Measurements from ENCODE around the gene LRRC51. TPM values are rescaled to one million over a fixed set of nuclear protein-coding genes. Genes with fewer than 3 reads are reported as not detected.
A peak's percentile ranks its signal among the peaks of the same experiment; 100 is the strongest.

LRRC51 gene
- polyA plus RNA-seq, 1 donor: 10.9 TPM

- DNase-seq: peak in 1 of 2 donors; percentile 54
Observed at GRCh38 chr11:72042064-72042745, 38.4 kb upstream of the LRRC51 start.

DNA sequence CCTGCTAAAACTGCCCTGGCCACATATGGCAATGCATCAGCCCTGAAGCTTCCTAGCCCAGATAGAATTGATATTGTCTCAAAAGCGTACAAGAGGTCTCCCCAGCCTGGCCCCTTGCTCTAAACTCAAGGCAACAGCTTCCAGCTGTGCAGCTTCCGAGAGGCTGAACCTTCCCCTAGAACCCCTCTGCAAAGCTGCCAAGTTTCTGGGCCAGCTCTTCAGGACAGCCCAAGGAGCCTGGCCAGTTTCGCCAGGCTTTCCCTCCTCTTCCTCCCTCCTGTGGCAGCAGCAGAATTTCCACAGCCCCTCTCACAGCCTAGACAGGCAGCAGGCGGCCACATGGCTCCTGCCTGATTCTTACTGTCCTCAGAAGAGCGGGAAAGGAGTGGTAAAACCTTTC lies 34.8 kb upstream of the LRRC51 start:
- WGBS (ENCODE audit: insufficient coverage, low lambda C conversion rate): no CpG with 5 or more reads among the region's 5 CpGs
- no peaks in the 10 kb centered on the region for H3K9me3 ChIP-seq (ENCODE audit: control insufficient read depth, low read depth, low read length)
- peaks cover 18% of the 10 kb centered on the region for H3K4me1 ChIP-seq (ENCODE audit: control insufficient read depth, insufficient read depth, low read length)
- no peaks in the 10 kb centered on the region for H3K27me3 ChIP-seq (ENCODE audit: control insufficient read depth, insufficient read depth, low read length)
- H3K27ac ChIP-seq (ENCODE audit: low read length): no peak overlapping the region
- no peaks in the 10 kb centered on the region for H3K36me3 ChIP-seq (ENCODE audit: control insufficient read depth, insufficient read depth, low read length)
- no peak overlapping the region for H3K4me3 ChIP-seq (ENCODE audit: low read length)
- no peak for DNase-seq

More at GRCh38 chr11:72042064-72042745, 38.4 kb upstream of the LRRC51 start:
- Histone ChIP-seq H3K27ac (ENCODE audit: low read length) (peak overlapping the region; percentile 99), H3K27me3 (ENCODE audit: control insufficient read depth, insufficient read depth, low read length) (no peaks in the 10 kb centered on the region), H3K36me3 (ENCODE audit: control insufficient read depth, insufficient read depth, low read length) (no peaks in the 10 kb centered on the region), H3K4me3 (ENCODE audit: low read length) (peak overlapping the region; percentile 71), H3K9me3 (ENCODE audit: control insufficient read depth, low read depth, low read length) (no peaks in the 10 kb centered on the region), H3K4me1 (ENCODE audit: control insufficient read depth, insufficient read depth, low read length) (peaks cover 32% of the 10 kb centered on the region)
- WGBS (ENCODE audit: insufficient coverage, low lambda C conversion rate): 25% methylated on average over 2 of the region's 5 CpGs

DNA sequence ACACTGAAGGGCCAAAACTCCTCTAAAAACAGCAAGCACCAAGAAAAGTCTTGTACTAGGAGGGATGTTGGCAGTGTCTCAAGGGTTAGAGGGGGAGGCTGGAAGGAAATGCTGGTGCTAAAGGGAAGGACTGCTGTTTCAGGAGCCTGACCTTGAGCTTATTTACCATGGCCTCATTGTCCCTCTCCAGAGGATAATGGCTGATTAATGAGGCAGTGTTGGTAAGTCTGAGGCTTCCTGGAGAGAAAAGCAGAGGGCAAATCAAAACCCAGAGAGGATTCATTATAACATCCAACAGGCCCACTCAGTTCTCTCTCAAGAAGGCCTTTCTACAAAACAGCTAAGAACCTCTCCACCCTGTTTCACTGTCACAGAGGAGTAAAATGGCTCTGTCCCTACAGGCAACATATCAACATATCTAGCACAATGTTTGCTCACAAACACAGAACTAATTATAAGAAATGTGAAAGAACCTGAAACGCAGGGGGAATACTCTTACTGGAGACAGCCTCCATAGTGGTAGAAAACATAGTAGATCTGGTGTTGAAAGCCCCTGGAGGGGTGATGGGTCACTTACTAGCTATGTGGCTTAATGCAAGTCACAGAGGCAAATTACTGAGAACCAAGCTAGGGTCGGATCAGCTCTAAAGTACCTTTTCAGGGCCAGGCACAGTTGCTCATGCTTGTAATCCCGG lies 31.7 kb upstream of the LRRC51 start:
- peak overlapping the region; percentile 21 for H3K27ac ChIP-seq (ENCODE audit: low read length)
- DNase-seq: peak in 1 of 2 donors; percentile 24
- no peaks in the 10 kb centered on the region for H3K9me3 ChIP-seq (ENCODE audit: control insufficient read depth, low read depth, low read length)
- H3K4me1 ChIP-seq (ENCODE audit: control insufficient read depth, insufficient read depth, low read length): peaks cover 5% of the 10 kb centered on the region
- no peaks in the 10 kb centered on the region for H3K27me3 ChIP-seq (ENCODE audit: control insufficient read depth, insufficient read depth, low read length)
- WGBS (ENCODE audit: insufficient coverage, low lambda C conversion rate): no CpG with 5 or more reads among the region's 3 CpGs
- no peak overlapping the region for H3K4me3 ChIP-seq (ENCODE audit: low read length)
- no peaks in the 10 kb centered on the region for H3K36me3 ChIP-seq (ENCODE audit: control insufficient read depth, insufficient read depth, low read length)

GRCh38 chr11:72058416-72059034 lies 22.1 kb upstream of the LRRC51 start:
- WGBS (ENCODE audit: insufficient coverage, low lambda C conversion rate): 83% methylated on average over 1 of the region's 3 CpGs
- H3K27ac ChIP-seq (ENCODE audit: low read length): no peak overlapping the region
- no peak overlapping the region for H3K4me3 ChIP-seq (ENCODE audit: low read length)
- H3K36me3 ChIP-seq (ENCODE audit: control insufficient read depth, insufficient read depth, low read length): no peaks in the 10 kb centered on the region
- H3K27me3 ChIP-seq (ENCODE audit: control insufficient read depth, insufficient read depth, low read length): no peaks in the 10 kb centered on the region
- no peaks in the 10 kb centered on the region for H3K4me1 ChIP-seq (ENCODE audit: control insufficient read depth, insufficient read depth, low read length)
- H3K9me3 ChIP-seq (ENCODE audit: control insufficient read depth, low read depth, low read length): no peaks in the 10 kb centered on the region
- DNase-seq: no peak

DNA sequence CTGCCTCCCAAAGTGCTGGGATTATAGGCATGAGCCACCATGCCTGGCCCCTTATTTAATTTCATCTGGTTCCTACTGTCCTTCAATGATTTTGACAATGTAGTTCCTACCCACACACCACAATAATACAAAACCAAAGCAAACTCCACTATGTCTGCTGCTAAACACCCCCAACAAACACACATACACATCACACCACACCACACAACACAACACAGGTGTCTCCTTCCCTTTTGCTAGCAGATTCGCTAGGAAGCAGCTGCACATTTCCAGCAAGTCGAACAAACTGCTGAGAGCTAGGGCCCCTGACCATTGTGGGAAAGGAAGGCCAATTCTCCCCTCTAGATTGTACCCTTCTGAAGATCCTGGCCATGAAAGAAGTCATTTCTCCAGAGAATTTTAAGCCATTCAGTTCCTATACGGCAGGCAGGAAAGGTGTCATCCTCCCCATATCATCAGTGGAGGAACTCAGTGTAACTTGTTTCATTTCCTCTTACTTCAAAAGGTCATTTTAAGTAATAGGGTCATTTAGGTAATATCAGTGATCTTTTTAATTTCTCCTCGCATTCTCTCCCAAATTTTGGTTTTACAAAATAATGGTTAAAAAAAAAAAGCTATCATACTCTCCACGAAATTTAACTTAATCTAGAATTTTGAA lies 18.8 kb upstream of the LRRC51 start:
- Histone ChIP-seq H3K36me3 (ENCODE audit: control insufficient read depth, insufficient read depth, low read length) (peaks cover 2% of the 10 kb centered on the region), H3K9me3 (ENCODE audit: control insufficient read depth, low read depth, low read length) (no peaks in the 10 kb centered on the region), H3K27me3 (ENCODE audit: control insufficient read depth, insufficient read depth, low read length) (no peaks in the 10 kb centered on the region), H3K27ac (ENCODE audit: low read length) (no peak overlapping the region), H3K4me3 (ENCODE audit: low read length) (no peak overlapping the region), H3K4me1 (ENCODE audit: control insufficient read depth, insufficient read depth, low read length) (no peaks in the 10 kb centered on the region)
- WGBS (ENCODE audit: insufficient coverage, low lambda C conversion rate): 96% methylated on average over 3 of the region's 5 CpGs
- no peak for DNase-seq

GRCh38 chr11:72066855-72067254 lies 13.8 kb upstream of the LRRC51 start:
- H3K4me1 ChIP-seq (ENCODE audit: control insufficient read depth, insufficient read depth, low read length): peaks cover 6% of the 10 kb centered on the region
- no peak for DNase-seq
- H3K27me3 ChIP-seq (ENCODE audit: control insufficient read depth, insufficient read depth, low read length): no peaks in the 10 kb centered on the region
- peaks cover 8% of the 10 kb centered on the region for H3K36me3 ChIP-seq (ENCODE audit: control insufficient read depth, insufficient read depth, low read length)
- no peak overlapping the region for H3K4me3 ChIP-seq (ENCODE audit: low read length)
- no peak overlapping the region for H3K27ac ChIP-seq (ENCODE audit: low read length)
- H3K9me3 ChIP-seq (ENCODE audit: control insufficient read depth, low read depth, low read length): no peaks in the 10 kb centered on the region

- peaks cover 10% of the 10 kb centered on the region for H3K4me1 ChIP-seq (ENCODE audit: control insufficient read depth, insufficient read depth, low read length)
- H3K27ac ChIP-seq (ENCODE audit: low read length): no peak overlapping the region
- DNase-seq: no peak
- no peaks in the 10 kb centered on the region for H3K9me3 ChIP-seq (ENCODE audit: control insufficient read depth, low read depth, low read length)
- H3K27me3 ChIP-seq (ENCODE audit: control insufficient read depth, insufficient read depth, low read length): no peaks in the 10 kb centered on the region
- H3K4me3 ChIP-seq (ENCODE audit: low read length): no peak overlapping the region
- H3K36me3 ChIP-seq (ENCODE audit: control insufficient read depth, insufficient read depth, low read length): peaks cover 8% of the 10 kb centered on the region
Observed at GRCh38 chr11:72067266-72067665, 13.4 kb upstream of the LRRC51 start.

DNA sequence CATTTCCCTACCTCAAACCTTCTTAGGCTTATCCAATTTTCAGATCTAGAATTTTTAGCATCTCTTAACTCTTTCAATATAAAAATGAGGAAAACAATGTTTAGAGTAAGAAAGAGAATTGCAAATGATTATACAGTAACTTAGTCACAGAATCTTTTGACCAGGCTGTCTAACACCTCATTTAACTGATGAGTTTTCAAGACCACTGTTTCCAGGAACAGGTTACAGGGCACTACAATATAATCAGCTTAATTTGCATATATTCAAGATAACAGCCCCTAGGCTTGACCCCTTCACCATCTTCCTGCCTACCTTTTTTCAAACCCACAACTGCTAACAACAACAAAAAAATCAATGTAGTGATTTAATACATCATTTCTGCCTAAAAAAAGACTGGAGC lies 13.0 kb upstream of the LRRC51 start:
- Histone ChIP-seq H3K36me3 (ENCODE audit: control insufficient read depth, insufficient read depth, low read length) (peaks cover 8% of the 10 kb centered on the region), H3K27me3 (ENCODE audit: control insufficient read depth, insufficient read depth, low read length) (no peaks in the 10 kb centered on the region), H3K4me3 (ENCODE audit: low read length) (no peak overlapping the region), H3K27ac (ENCODE audit: low read length) (no peak overlapping the region), H3K9me3 (ENCODE audit: control insufficient read depth, low read depth, low read length) (no peaks in the 10 kb centered on the region), H3K4me1 (ENCODE audit: control insufficient read depth, insufficient read depth, low read length) (peaks cover 10% of the 10 kb centered on the region)
- DNase-seq: no peak

DNA sequence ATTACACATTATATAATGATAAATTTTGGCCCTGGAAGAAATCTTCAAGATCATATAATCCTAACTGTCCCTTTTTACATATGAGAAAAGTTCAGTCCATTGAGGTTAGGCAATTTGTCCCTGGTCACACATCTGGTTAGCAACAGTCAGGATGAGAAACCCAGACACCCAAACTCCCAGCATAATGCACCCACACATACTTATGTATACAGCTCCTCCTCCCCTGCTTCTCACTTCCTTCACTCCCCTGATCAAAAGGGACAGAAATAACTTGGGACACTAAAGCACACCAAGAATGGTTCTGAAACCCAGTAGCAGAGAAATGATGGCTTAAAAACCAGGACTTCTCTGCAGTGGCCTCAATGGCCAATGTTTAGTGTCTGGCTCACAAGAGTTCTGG lies 11.4 kb upstream of the LRRC51 start:
- Histone ChIP-seq H3K4me3 (ENCODE audit: low read length) (no peak overlapping the region), H3K36me3 (ENCODE audit: control insufficient read depth, insufficient read depth, low read length) (peaks cover 8% of the 10 kb centered on the region), H3K27me3 (ENCODE audit: control insufficient read depth, insufficient read depth, low read length) (no peaks in the 10 kb centered on the region), H3K27ac (ENCODE audit: low read length) (peak overlapping the region; percentile 9), H3K4me1 (ENCODE audit: control insufficient read depth, insufficient read depth, low read length) (peaks cover 10% of the 10 kb centered on the region), H3K9me3 (ENCODE audit: control insufficient read depth, low read depth, low read length) (no peaks in the 10 kb centered on the region)
- DNase-seq: no peak

GRCh38 chr11:72069787-72070251 lies 10.8 kb upstream of the LRRC51 start:
- Histone ChIP-seq H3K27me3 (ENCODE audit: control insufficient read depth, insufficient read depth, low read length) (no peaks in the 10 kb centered on the region), H3K36me3 (ENCODE audit: control insufficient read depth, insufficient read depth, low read length) (peaks cover 10% of the 10 kb centered on the region), H3K27ac (ENCODE audit: low read length) (peak overlapping the region; percentile 9), H3K4me1 (ENCODE audit: control insufficient read depth, insufficient read depth, low read length) (peaks cover 10% of the 10 kb centered on the region), H3K4me3 (ENCODE audit: low read length) (no peak overlapping the region), H3K9me3 (ENCODE audit: control insufficient read depth, low read depth, low read length) (no peaks in the 10 kb centered on the region)
- no CpG with 5 or more reads among the region's 2 CpGs for WGBS (ENCODE audit: insufficient coverage, low lambda C conversion rate)
- DNase-seq: peak; percentile 38 to 62
